Thyroid gland (tissue), 4 donors: ENCODE results near the gene KLC3. TPM values are rescaled to one million over a fixed set of nuclear protein-coding genes. Genes with fewer than 3 reads are reported as not detected.

Experiments used
- DNase-seq, 2 donors: peaks; one replicate each; pipeline ENCODE4 v3.0.0-alpha.2; 2019
- H3K27ac ChIP-seq, 3 donors: fragments of 200-600 bp; sonication (generic); 1 replicate in 2 of 3; 2 replicates in 1 of 3; pipeline ENCODE4 v1.5.1; 2016 to 2019; ENCODE audit warnings: mild to moderate bottlenecking in 1 of 3, moderate library complexity in 1 of 3
- H3K27me3 ChIP-seq: fragments of 200-600 bp; sonication (generic); one replicate; pipeline ENCODE4 v1.5.1; 2019
- H3K36me3 ChIP-seq, 2 donors: fragments of 200-600 bp; sonication (generic); one replicate each; pipeline ENCODE4 v1.5.1; 2016 to 2019
- H3K4me1 ChIP-seq, 2 donors: fragments of 200-600 bp; sonication (generic); one replicate each; pipeline ENCODE4 v1.5.1; 2017 to 2019
- H3K4me3 ChIP-seq, 3 donors: fragments of 200-600 bp; sonication (generic); replicated peaks in 1 of 3; 1 replicate in 2 of 3; 2 replicates in 1 of 3; pipeline ENCODE4 v1.5.1; 2016; ENCODE audit warnings: mild to moderate bottlenecking in 1 of 3
- H3K9me3 ChIP-seq: fragments of 200-600 bp; sonication (generic); one replicate; pipeline ENCODE4 v1.5.1; 2017
- CTCF ChIP-seq, 6 experiments: fragments of 200-600 bp in 3 of 6; fragments of 450-650 bp in 3 of 6; sonication (generic) in 3 of 6; IDR thresholded peaks; one replicate each; pipeline ENCODE4 v1.5.1; 2016 to 2019; ENCODE audit warnings: antibody characterized with exemption in 6 of 6, mild to moderate bottlenecking in 2 of 6, inconsistent platforms in 1 of 6, moderate library complexity in 1 of 6
- POLR2A ChIP-seq, 2 donors: fragments of 450-650 bp; IDR thresholded peaks; one replicate each; pipeline ENCODE4 v1.6.1; 2017; ENCODE audit warnings: antibody characterized with exemption in 2 of 2, mild to moderate bottlenecking in 2 of 2, moderate library complexity in 1 of 2
- WGBS, 2 donors: methylation state at CpG; one replicate each; pipeline ENCODE4 v1.1.5; 2017; 5-methylcytosine and 5-hydroxymethylcytosine counted together
- intact Hi-C: fragments of 100-400 bp; cut with DNase I; formaldehyde crosslinking; loops from one replicate; pipeline ENCODE4 v1.15.1; 2023
- total RNA-seq, 4 donors: library from RNA; depleted of rRNA; stranded (reverse); fragments of >200 nt; gene quantifications; one replicate each; pipeline ENCODE4 v1.2.3, GENCODE V29; 2016

The KLC3 gene
- total RNA-seq, 4 donors from 2014 or later, result 0.45 to 1.2 (median 0.83) TPM

GRCh38 chr19:45296355-45296754, 44.2 kb upstream of the KLC3 start:
- intact Hi-C loops, result no loop called here
- no peak for DNase-seq
- no peak for TF ChIP-seq CTCF (IDR thresholded peaks at IDR 0.05)
- no peak for TF ChIP-seq POLR2A (IDR thresholded peaks at IDR 0.05)
- Histone ChIP-seq H3K27me3 (no peaks in the 10 kb centered on the region), H3K9me3 (no peaks in the 10 kb centered on the region), H3K4me1 (peaks cover 0 to 4% of the 10 kb centered on the region in 2 donors), H3K36me3 (peaks cover 3 to 9% of the 10 kb centered on the region in 2 donors), H3K27ac (no peak overlapping the region), H3K4me3 (no peak overlapping the region)
- WGBS, 2 donors, result 97 to 98% methylated on average over 4 of the region's 4 CpGs

- 94 to 95% methylated on average over 10 to 13 of the region's 18 CpGs for WGBS, 2 donors
- no peak for TF ChIP-seq POLR2A (IDR thresholded peaks at IDR 0.05)
- no peak for TF ChIP-seq CTCF (IDR thresholded peaks at IDR 0.05)
- DNase-seq, result no peak
- H3K4me3 ChIP-seq, result no peak overlapping the region
- peaks cover 0 to 4% of the 10 kb centered on the region in 2 donors for H3K4me1 ChIP-seq
- H3K36me3 ChIP-seq, result peaks cover 3 to 9% of the 10 kb centered on the region in 2 donors
- H3K9me3 ChIP-seq, result no peaks in the 10 kb centered on the region
- H3K27ac ChIP-seq, result no peak overlapping the region
- intact Hi-C loops, result no loop called here
- no peaks in the 10 kb centered on the region for H3K27me3 ChIP-seq
These were observed 42.9 kb upstream of the KLC3 start for GRCh38 chr19:45297674-45298073.

- DNase-seq, result no peak
- H3K4me1 ChIP-seq, result peaks cover 0 to 4% of the 10 kb centered on the region in 2 donors
- intact Hi-C loops, result no loop called here
- H3K9me3 ChIP-seq, result no peaks in the 10 kb centered on the region
- H3K27me3 ChIP-seq, result no peaks in the 10 kb centered on the region
- no peak overlapping the region for H3K27ac ChIP-seq
- WGBS, 2 donors, result 92 to 97% methylated on average over 4 to 5 of the region's 5 CpGs
- peaks cover 3 to 9% of the 10 kb centered on the region in 2 donors for H3K36me3 ChIP-seq
- no peak overlapping the region for H3K4me3 ChIP-seq
- TF ChIP-seq POLR2A (IDR thresholded peaks at IDR 0.05), result no peak
- TF ChIP-seq CTCF (IDR thresholded peaks at IDR 0.05), result no peak
These were observed 42.3 kb upstream of the KLC3 start for GRCh38 chr19:45298264-45298663.

GRCh38 chr19:45299719-45300118, 40.8 kb upstream of the KLC3 start:
- intact Hi-C loops, result no loop called here
- WGBS, 2 donors, result 91 to 96% methylated on average over 6 of the region's 6 CpGs

GRCh38 chr19:45302416-45302815, 38.1 kb upstream of the KLC3 start:
- H3K27ac ChIP-seq, result no peak overlapping the region
- DNase-seq, result no peak
- WGBS, 2 donors, result 95% methylated on average over 16 to 25 of the region's 27 CpGs
- no peaks in the 10 kb centered on the region for H3K27me3 ChIP-seq
- H3K4me3 ChIP-seq, result no peak overlapping the region
- TF ChIP-seq POLR2A (IDR thresholded peaks at IDR 0.05) (no peak), CTCF (IDR thresholded peaks at IDR 0.05) (no peak)
- no peaks in the 10 kb centered on the region for H3K9me3 ChIP-seq
- H3K4me1 ChIP-seq, result no peaks in the 10 kb centered on the region
- H3K36me3 ChIP-seq, result peaks cover 1 to 4% of the 10 kb centered on the region in 2 donors
- intact Hi-C loops, result no loop called here

More at GRCh38 chr19:45299719-45300118, 40.8 kb upstream of the KLC3 start:
- Histone ChIP-seq H3K9me3 (no peaks in the 10 kb centered on the region), H3K27me3 (no peaks in the 10 kb centered on the region), H3K4me1 (no peaks in the 10 kb centered on the region), H3K36me3 (peaks cover 3 to 9% of the 10 kb centered on the region in 2 donors), H3K27ac (no peak overlapping the region), H3K4me3 (no peak overlapping the region)
- TF ChIP-seq POLR2A (IDR thresholded peaks at IDR 0.05) (no peak), CTCF (IDR thresholded peaks at IDR 0.05) (no peak)
- no peak for DNase-seq
